ENCODE measurements around the gene UBTD2.
"Not testable (repeated sequence)": the region's sequence is repeated elsewhere in the genome, so short reads cannot be mapped to it uniquely, and the experiment has no call there.

Gene UBTD2

GRCh38 chr5:172209714-172210113 is 73.8 kb downstream of the UBTD2 start:
- TF ChIP-seq CTCF (IDR thresholded peaks at IDR 0.05; ENCODE audit: unreplicated experiment in 3 of 3) = no peak
- Mint-ChIP-seq H3K9me3 (no peaks in the 10 kb centered on the region), H3K4me1 (no peaks in the 10 kb centered on the region), H3K27me3 (ENCODE audit: low read depth) (no peaks in the 10 kb centered on the region), H3K4me3 (no peak overlapping the region), H3K27ac (no peak overlapping the region), H3K36me3 (ENCODE audit: low read depth) (peaks cover 63% of the 10 kb centered on the region)

- Mint-ChIP-seq H3K4me3 (no peak overlapping the region), H3K27me3 (ENCODE audit: low read depth) (no peaks in the 10 kb centered on the region), H3K27ac (no peak overlapping the region), H3K4me1 (no peaks in the 10 kb centered on the region), H3K36me3 (ENCODE audit: low read depth) (peaks cover 49% of the 10 kb centered on the region), H3K9me3 (no peaks in the 10 kb centered on the region)
- TF ChIP-seq CTCF (IDR thresholded peaks at IDR 0.05; ENCODE audit: unreplicated experiment in 3 of 3) = no peak
Measured at GRCh38 chr5:172207511-172207910, 76.1 kb downstream of the UBTD2 start.

GRCh38 chr5:172205984-172206383 is 77.6 kb downstream of the UBTD2 start:
- H3K27ac Mint-ChIP-seq; H3K9me3 Mint-ChIP-seq; H3K4me1 Mint-ChIP-seq; H3K27me3 Mint-ChIP-seq (ENCODE audit: low read depth); H3K4me3 Mint-ChIP-seq: not testable (repeated sequence)
- peaks cover 37% of the 10 kb centered on the region for H3K36me3 Mint-ChIP-seq (ENCODE audit: low read depth)

GRCh38 chr5:172200476-172200875 is 83.1 kb downstream of the UBTD2 start:
- no peak overlapping the region for H3K27ac Mint-ChIP-seq
- H3K27me3 Mint-ChIP-seq (ENCODE audit: low read depth) = peaks cover 12% of the 10 kb centered on the region
- no peak overlapping the region for H3K4me3 Mint-ChIP-seq
- no peaks in the 10 kb centered on the region for H3K36me3 Mint-ChIP-seq (ENCODE audit: low read depth)
- no peaks in the 10 kb centered on the region for H3K4me1 Mint-ChIP-seq
- H3K9me3 Mint-ChIP-seq = no peaks in the 10 kb centered on the region
- TF ChIP-seq CTCF (IDR thresholded peaks at IDR 0.05; ENCODE audit: unreplicated experiment in 3 of 3) = no peak

GRCh38 chr5:172199446-172199845 is 84.1 kb downstream of the UBTD2 start:
- no peaks in the 10 kb centered on the region for H3K36me3 Mint-ChIP-seq (ENCODE audit: low read depth)
- no peak for TF ChIP-seq CTCF (IDR thresholded peaks at IDR 0.05; ENCODE audit: unreplicated experiment in 3 of 3)
- no peak overlapping the region for H3K4me3 Mint-ChIP-seq
- H3K27me3 Mint-ChIP-seq (ENCODE audit: low read depth) = peaks cover 13% of the 10 kb centered on the region
- no peak overlapping the region for H3K27ac Mint-ChIP-seq
- H3K9me3 Mint-ChIP-seq = no peaks in the 10 kb centered on the region
- no peaks in the 10 kb centered on the region for H3K4me1 Mint-ChIP-seq

GRCh38 chr5:172197775-172198174 is 85.8 kb downstream of the UBTD2 start:
- H3K4me3 Mint-ChIP-seq; H3K9me3 Mint-ChIP-seq; H3K4me1 Mint-ChIP-seq; H3K36me3 Mint-ChIP-seq (ENCODE audit: low read depth); H3K27ac Mint-ChIP-seq: not testable (repeated sequence)
- peaks cover 16% of the 10 kb centered on the region for H3K27me3 Mint-ChIP-seq (ENCODE audit: low read depth)

GRCh38 chr5:172194985-172195774 is 88.4 kb downstream of the UBTD2 start:
- Mint-ChIP-seq H3K4me3 (no peak overlapping the region), H3K36me3 (ENCODE audit: low read depth) (no peaks in the 10 kb centered on the region), H3K27ac (no peak overlapping the region), H3K27me3 (ENCODE audit: low read depth) (peaks cover 20% of the 10 kb centered on the region), H3K9me3 (no peaks in the 10 kb centered on the region), H3K4me1 (no peaks in the 10 kb centered on the region)
- no peak for TF ChIP-seq CTCF (IDR thresholded peaks at IDR 0.05; ENCODE audit: unreplicated experiment in 3 of 3)

All from nephron (organoid).